ENCODE data around the gene IL17RB.

- TF ChIP-seq, protein P1, sequence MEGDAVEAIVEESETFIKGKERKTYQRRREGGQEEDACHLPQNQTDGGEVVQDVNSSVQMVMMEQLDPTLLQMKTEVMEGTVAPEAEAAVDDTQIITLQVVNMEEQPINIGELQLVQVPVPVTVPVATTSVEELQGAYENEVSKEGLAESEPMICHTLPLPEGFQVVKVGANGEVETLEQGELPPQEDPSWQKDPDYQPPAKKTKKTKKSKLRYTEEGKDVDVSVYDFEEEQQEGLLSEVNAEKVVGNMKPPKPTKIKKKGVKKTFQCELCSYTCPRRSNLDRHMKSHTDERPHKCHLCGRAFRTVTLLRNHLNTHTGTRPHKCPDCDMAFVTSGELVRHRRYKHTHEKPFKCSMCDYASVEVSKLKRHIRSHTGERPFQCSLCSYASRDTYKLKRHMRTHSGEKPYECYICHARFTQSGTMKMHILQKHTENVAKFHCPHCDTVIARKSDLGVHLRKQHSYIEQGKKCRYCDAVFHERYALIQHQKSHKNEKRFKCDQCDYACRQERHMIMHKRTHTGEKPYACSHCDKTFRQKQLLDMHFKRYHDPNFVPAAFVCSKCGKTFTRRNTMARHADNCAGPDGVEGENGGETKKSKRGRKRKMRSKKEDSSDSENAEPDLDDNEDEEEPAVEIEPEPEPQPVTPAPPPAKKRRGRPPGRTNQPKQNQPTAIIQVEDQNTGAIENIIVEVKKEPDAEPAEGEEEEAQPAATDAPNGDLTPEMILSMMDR (IDR thresholded peaks at IDR 0.05): no peak
- no peak for TF ChIP-seq EZH2 (IDR thresholded peaks at IDR 0.05; ENCODE audit: borderline replicate concordance, insufficient read depth, low read depth, low read length, poor library complexity, severe bottlenecking)
Measured at GRCh38 chr3:53858096-53858741, 11.9 kb downstream of the IL17RB start.

Data from B cell (primary cell).